Endothelial cell of umbilical vein (primary cell): ENCODE results near the gene DRAM1. TPM values are rescaled to one million over a fixed set of nuclear protein-coding genes. Genes with fewer than 3 reads are reported as not detected.

Source experiments
- BruUV-seq: library from RNA; stranded (reverse); fragments of 400-500 nt; replicated peaks from 2 replicates; lab custom pipeline; 2021; lab: Mats Ljungman, UMichigan
- CTCF ChIA-PET: fragments of 300-600, 350-600 bp; sonication (Branson Sonifier 250); formaldehyde crosslinking; loops from one replicate; lab custom pipeline; 2021; ENCODE audit warnings: antibody characterized with exemption, inconsistent platforms; lab: Charles Lee
- POLR2A ChIA-PET: fragments of 300-600, 350-600 bp; sonication (Branson Sonifier 250); formaldehyde crosslinking; loops from one replicate; lab custom pipeline; 2021; ENCODE audit warnings: antibody characterized with exemption, inconsistent platforms; lab: Charles Lee
- DNase-seq: peaks from one replicate; pipeline ENCODE4 v3.0.0-alpha.2; 2011; ENCODE audit warnings: low read depth, low spot score
- FAIRE-seq: peaks from 2 replicates; lab custom pipeline; 2011; peaks lifted over from hg19 to GRCh38; lab: Jason Lieb, UNC
- H2AFZ ChIP-seq: 2 replicates; pipeline ENCODE4 v1.6.0; 2012; ENCODE audit warnings: low read depth, low read length, control low read depth, inconsistent platforms
- H3K27ac ChIP-seq: 2 replicates; pipeline ENCODE4 v1.5.1; 2011; ENCODE audit warnings: low read depth, mild to moderate bottlenecking, control low read depth, low read length, moderate library complexity; ENCODE audit not compliant: insufficient read depth
- H3K27me3 ChIP-seq, 2 experiments: 2 replicates each; pipeline versions ENCODE4 v1.6.0 to v1.6.1; 2011; ENCODE audit warnings: low read length in 2 of 2, mixed read lengths in 1 of 2; ENCODE audit not compliant: control insufficient read depth in 2 of 2, insufficient read depth in 2 of 2
- H3K36me3 ChIP-seq, 2 experiments: 2 replicates in 1 of 2; 3 replicates in 1 of 2; pipeline ENCODE4 v1.5.1; 2011; ENCODE audit warnings: low read length in 2 of 2, mild to moderate bottlenecking in 1 of 2, moderate library complexity in 1 of 2; ENCODE audit not compliant: control insufficient read depth in 2 of 2, insufficient read depth in 2 of 2; ENCODE audit errors: extremely low read depth in 1 of 2
- H3K4me1 ChIP-seq: 3 replicates; pipeline ENCODE4 v1.5.1; 2011; ENCODE audit warnings: mild to moderate bottlenecking, low read length; ENCODE audit not compliant: control insufficient read depth, insufficient read depth; ENCODE audit errors: extremely low read depth
- H3K4me2 ChIP-seq: 2 replicates; pipeline ENCODE4 v1.6.1; 2011; ENCODE audit warnings: low read length, control low read depth, mixed read lengths; ENCODE audit not compliant: insufficient read depth
- H3K4me3 ChIP-seq, 3 experiments: fragments of 200-600 bp in 1 of 3; sonication (generic), shearing (Covaris generic) in 1 of 3; replicated peaks in 1 of 3; 2 replicates each; pipeline ENCODE4 v1.5.1; 2011 to 2016; ENCODE audit warnings: control low read depth in 3 of 3, low read length in 3 of 3, mild to moderate bottlenecking in 2 of 3, inconsistent platforms in 1 of 3, low read depth in 1 of 3, moderate library complexity in 1 of 3; ENCODE audit not compliant: insufficient read depth in 1 of 3
- H3K79me2 ChIP-seq: 2 replicates; pipeline ENCODE4 v1.6.0; 2012; ENCODE audit warnings: low read length, inconsistent platforms; ENCODE audit not compliant: control insufficient read depth, insufficient read depth
- H3K9ac ChIP-seq: replicated peaks from 2 replicates; pipeline ENCODE3; 2011; ENCODE audit warnings: low read length, control low read depth; ENCODE audit not compliant: insufficient read depth; ENCODE audit errors: extremely low read depth
- H3K9me1 ChIP-seq: replicated peaks from 3 replicates; pipeline ENCODE4 v1.6.0; 2011; ENCODE audit warnings: mild to moderate bottlenecking, low read length; ENCODE audit not compliant: control insufficient read depth, insufficient read depth; ENCODE audit errors: extremely low read depth
- H3K9me3 ChIP-seq: replicated peaks from 2 replicates; pipeline ENCODE4 v1.5.1; 2012; ENCODE audit warnings: low read length, inconsistent platforms; ENCODE audit not compliant: control insufficient read depth, insufficient read depth
- H4K20me1 ChIP-seq: replicated peaks from 2 replicates; pipeline ENCODE3; 2011; ENCODE audit warnings: mild to moderate bottlenecking, low read length; ENCODE audit not compliant: control insufficient read depth, insufficient read depth; ENCODE audit errors: extremely low read depth
- CTCF ChIP-seq, 2 donors: IDR thresholded peaks; 1 replicate in 1 of 2; 2 replicates in 1 of 2; pipeline ENCODE4 v1.5.1; 2011; ENCODE audit warnings: low read length in 2 of 2, mild to moderate bottlenecking in 2 of 2, moderate library complexity in 2 of 2, control low read depth in 1 of 2, inconsistent platforms in 1 of 2, low read depth in 1 of 2; ENCODE audit not compliant: insufficient read depth in 1 of 2; ENCODE audit errors: extremely low read depth in 1 of 2
- EZH2 ChIP-seq: IDR thresholded peaks from 2 replicates; pipeline ENCODE4 v1.6.1; 2012; ENCODE audit warnings: borderline replicate concordance, low read depth, mild to moderate bottlenecking, moderate library complexity, low read length, inconsistent platforms; ENCODE audit not compliant: severe bottlenecking
- FOS ChIP-seq: IDR thresholded peaks from 2 replicates; pipeline ENCODE4 v1.6.1; 2011; ENCODE audit warnings: mild to moderate bottlenecking, low read length, moderate library complexity, borderline replicate concordance; ENCODE audit not compliant: insufficient read depth
- GATA2 ChIP-seq: IDR thresholded peaks from 2 replicates; pipeline ENCODE4 v1.7.0; 2011; ENCODE audit warnings: low read depth, mild to moderate bottlenecking, moderate library complexity, mixed read lengths, low read length; ENCODE audit not compliant: insufficient read length, insufficient read depth
- JUN ChIP-seq: IDR thresholded peaks from 2 replicates; pipeline ENCODE4 v1.6.1; 2011; ENCODE audit warnings: borderline replicate concordance, low read depth; ENCODE audit not compliant: insufficient read length, insufficient read depth
- MAX ChIP-seq: IDR thresholded peaks from 2 replicates; pipeline ENCODE4 v1.6.1; 2011; ENCODE audit not compliant: insufficient read depth, insufficient read length
- MYC ChIP-seq: IDR thresholded peaks from one replicate; pipeline ENCODE4 v1.6.1; 2011; ENCODE audit warnings: mild to moderate bottlenecking, low read depth, low read length
- POLR2A ChIP-seq: IDR thresholded peaks from 2 replicates; pipeline ENCODE4 v1.6.1; 2012; ENCODE audit warnings: low read depth, mild to moderate bottlenecking, control low read depth, low read length
- POLR2AphosphoS5 ChIP-seq: IDR thresholded peaks from 2 replicates; pipeline ENCODE4 v1.6.1; 2012; ENCODE audit warnings: low read depth, mild to moderate bottlenecking, control low read depth, low read length, moderate library complexity; ENCODE audit not compliant: insufficient read depth
- dilution Hi-C: fragments of 300-500 bp; cut with MboI; formaldehyde crosslinking; loops from one replicate; pipeline ENCODE4 v1.15.0; 2019; ENCODE audit warnings: low sequenced_read_pairs; ENCODE audit not compliant: extremely low pct_ligation_motif_present
- intact Hi-C: fragments of 100-400 bp; cut with micrococcal nuclease; formaldehyde crosslinking; loops from one replicate; pipeline ENCODE4 v1.10.0; 2022
- polyA plus RNA-seq, 4 experiments: library from polyadenylated mRNA; depleted of rRNA in 3 of 4; stranded (reverse) in 3 of 4; unstranded in 1 of 4; fragments of >200 nt; gene quantifications; 2 replicates each; pipeline versions ENCODE4 v1.2.1 to v1.2.3, GENCODE V29; 2011 to 2012; ENCODE audit warnings: missing spikeins in 1 of 4
- total RNA-seq: library from RNA; stranded (reverse); gene quantifications from 2 replicates; pipeline ENCODE4 v1.2.3, GENCODE V29; 2021

Gene DRAM1
- total and polyA plus RNA-seq, 2 donors (not counting 3 experiments of a cell fraction or from before 2014, with no cell fraction given) = 24.6 to 46.3 TPM

GRCh38 chr12:101945369-101946232 lies 68.2 kb downstream of the DRAM1 start:
- H3K9ac ChIP-seq = no peak overlapping the region
- H3K79me2 ChIP-seq = no peaks in the 10 kb centered on the region
- CTCF ChIA-PET = interaction anchor here (0.6 to 2.1 kb wide), 5 partner anchors 9 to 931 kb away, joined by 3 to 8 read pairs (median 4); no protein-coding TSS in a partner anchor
- H3K4me1 ChIP-seq = peaks cover 12% of the 10 kb centered on the region
- intact Hi-C loops (no loop called here), dilution Hi-C loops (no loop called here)
- no peak overlapping the region for H3K4me2 ChIP-seq
- H3K27ac ChIP-seq = no peak overlapping the region
- FAIRE-seq (no peak), DNase-seq (no peak)
- no peaks in the 10 kb centered on the region for H4K20me1 ChIP-seq
- TF ChIP-seq CTCF (IDR thresholded peaks at IDR 0.05; ENCODE audit: extremely low read depth in 1 of 2, insufficient read depth in 1 of 2, low read depth in 1 of 2, low read length in 2 of 2) (no peak), JUN (no peak), GATA2 (no peak), MYC (no peak), POLR2A (no peak), EZH2 (no peak), FOS (no peak), POLR2AphosphoS5 (no peak), MAX (no peak)
- no peaks in the 10 kb centered on the region for H3K27me3 ChIP-seq
- no peaks in the 10 kb centered on the region for H3K36me3 ChIP-seq
- POLR2A ChIA-PET = interaction anchor here (0.6 kb wide), 1 partner anchor 1711 kb away, joined by 3 read pairs; no protein-coding TSS in a partner anchor
- no peak overlapping the region for H3K4me3 ChIP-seq
- H2AFZ ChIP-seq = no peak overlapping the region
- no peaks in the 10 kb centered on the region for H3K9me3 ChIP-seq
- no TSS peak for BruUV-seq
- H3K9me1 ChIP-seq = no peaks in the 10 kb centered on the region
